Endothelial cell of umbilical vein (primary cell): ENCODE data around the gene OR52I2. TPM values are rescaled to one million over a fixed set of nuclear protein-coding genes. Genes with fewer than 3 reads are reported as not detected.

Experiments used
- BruUV-seq: library from RNA; stranded (reverse); fragments of 400-500 nt; replicated peaks from 2 replicates; lab custom pipeline; 2021; lab: Mats Ljungman, UMichigan
- CTCF ChIA-PET: fragments of 300-600, 350-600 bp; sonication (Branson Sonifier 250); formaldehyde crosslinking; loops from one replicate; lab custom pipeline; 2021; ENCODE audit warnings: antibody characterized with exemption, inconsistent platforms; lab: Charles Lee
- POLR2A ChIA-PET: fragments of 300-600, 350-600 bp; sonication (Branson Sonifier 250); formaldehyde crosslinking; loops from one replicate; lab custom pipeline; 2021; ENCODE audit warnings: antibody characterized with exemption, inconsistent platforms; lab: Charles Lee
- DNase-seq: peaks from one replicate; pipeline ENCODE4 v3.0.0-alpha.2; 2011; ENCODE audit warnings: low read depth, low spot score
- FAIRE-seq: peaks from 2 replicates; lab custom pipeline; 2011; peaks lifted over from hg19 to GRCh38; lab: Jason Lieb, UNC
- H2AFZ ChIP-seq: 2 replicates; pipeline ENCODE4 v1.6.0; 2012; ENCODE audit warnings: low read depth, low read length, control low read depth, inconsistent platforms
- H3K27ac ChIP-seq: 2 replicates; pipeline ENCODE4 v1.5.1; 2011; ENCODE audit warnings: low read depth, mild to moderate bottlenecking, control low read depth, low read length, moderate library complexity; ENCODE audit not compliant: insufficient read depth
- H3K27me3 ChIP-seq, 2 experiments: 2 replicates each; pipeline versions ENCODE4 v1.6.0 to v1.6.1; 2011; ENCODE audit warnings: low read length in 2 of 2, mixed read lengths in 1 of 2; ENCODE audit not compliant: control insufficient read depth in 2 of 2, insufficient read depth in 2 of 2
- H3K36me3 ChIP-seq, 2 experiments: 2 replicates in 1 of 2; 3 replicates in 1 of 2; pipeline ENCODE4 v1.5.1; 2011; ENCODE audit warnings: low read length in 2 of 2, mild to moderate bottlenecking in 1 of 2, moderate library complexity in 1 of 2; ENCODE audit not compliant: control insufficient read depth in 2 of 2, insufficient read depth in 2 of 2; ENCODE audit errors: extremely low read depth in 1 of 2
- H3K4me1 ChIP-seq: 3 replicates; pipeline ENCODE4 v1.5.1; 2011; ENCODE audit warnings: mild to moderate bottlenecking, low read length; ENCODE audit not compliant: control insufficient read depth, insufficient read depth; ENCODE audit errors: extremely low read depth
- H3K4me2 ChIP-seq: 2 replicates; pipeline ENCODE4 v1.6.1; 2011; ENCODE audit warnings: low read length, control low read depth, mixed read lengths; ENCODE audit not compliant: insufficient read depth
- H3K4me3 ChIP-seq, 3 experiments: fragments of 200-600 bp in 1 of 3; sonication (generic), shearing (Covaris generic) in 1 of 3; replicated peaks in 1 of 3; 2 replicates each; pipeline ENCODE4 v1.5.1; 2011 to 2016; ENCODE audit warnings: control low read depth in 3 of 3, low read length in 3 of 3, mild to moderate bottlenecking in 2 of 3, inconsistent platforms in 1 of 3, low read depth in 1 of 3, moderate library complexity in 1 of 3; ENCODE audit not compliant: insufficient read depth in 1 of 3
- H3K79me2 ChIP-seq: 2 replicates; pipeline ENCODE4 v1.6.0; 2012; ENCODE audit warnings: low read length, inconsistent platforms; ENCODE audit not compliant: control insufficient read depth, insufficient read depth
- H3K9ac ChIP-seq: replicated peaks from 2 replicates; pipeline ENCODE3; 2011; ENCODE audit warnings: low read length, control low read depth; ENCODE audit not compliant: insufficient read depth; ENCODE audit errors: extremely low read depth
- H3K9me1 ChIP-seq: replicated peaks from 3 replicates; pipeline ENCODE4 v1.6.0; 2011; ENCODE audit warnings: mild to moderate bottlenecking, low read length; ENCODE audit not compliant: control insufficient read depth, insufficient read depth; ENCODE audit errors: extremely low read depth
- H3K9me3 ChIP-seq: replicated peaks from 2 replicates; pipeline ENCODE4 v1.5.1; 2012; ENCODE audit warnings: low read length, inconsistent platforms; ENCODE audit not compliant: control insufficient read depth, insufficient read depth
- H4K20me1 ChIP-seq: replicated peaks from 2 replicates; pipeline ENCODE3; 2011; ENCODE audit warnings: mild to moderate bottlenecking, low read length; ENCODE audit not compliant: control insufficient read depth, insufficient read depth; ENCODE audit errors: extremely low read depth
- POLR2AphosphoS5 ChIP-seq: IDR thresholded peaks from 2 replicates; pipeline ENCODE4 v1.6.1; 2012; ENCODE audit warnings: low read depth, mild to moderate bottlenecking, control low read depth, low read length, moderate library complexity; ENCODE audit not compliant: insufficient read depth
- dilution Hi-C: fragments of 300-500 bp; cut with MboI; formaldehyde crosslinking; loops from one replicate; pipeline ENCODE4 v1.15.0; 2019; ENCODE audit warnings: low sequenced_read_pairs; ENCODE audit not compliant: extremely low pct_ligation_motif_present
- intact Hi-C: fragments of 100-400 bp; cut with micrococcal nuclease; formaldehyde crosslinking; loops from one replicate; pipeline ENCODE4 v1.10.0; 2022
- polyA plus RNA-seq, 4 experiments: library from polyadenylated mRNA; depleted of rRNA in 3 of 4; stranded (reverse) in 3 of 4; unstranded in 1 of 4; fragments of >200 nt; gene quantifications; 2 replicates each; pipeline versions ENCODE4 v1.2.1 to v1.2.3, GENCODE V29; 2011 to 2012; ENCODE audit warnings: missing spikeins in 1 of 4
- total RNA-seq: library from RNA; stranded (reverse); gene quantifications from 2 replicates; pipeline ENCODE4 v1.2.3, GENCODE V29; 2021
- TF ChIP-seq, protein P1 (sequence below), 2 donors: IDR thresholded peaks; 1 replicate in 1 of 2; 2 replicates in 1 of 2; pipeline ENCODE4 v1.5.1; 2011; ENCODE audit warnings: low read length in 2 of 2, mild to moderate bottlenecking in 2 of 2, moderate library complexity in 2 of 2, control low read depth in 1 of 2, inconsistent platforms in 1 of 2, low read depth in 1 of 2; ENCODE audit not compliant: insufficient read depth in 1 of 2; ENCODE audit errors: extremely low read depth in 1 of 2

The OR52I2 gene
- total and polyA plus RNA-seq, 2 donors (not counting 3 experiments of a cell fraction or from before 2014, with no cell fraction given): not detected

DNA sequence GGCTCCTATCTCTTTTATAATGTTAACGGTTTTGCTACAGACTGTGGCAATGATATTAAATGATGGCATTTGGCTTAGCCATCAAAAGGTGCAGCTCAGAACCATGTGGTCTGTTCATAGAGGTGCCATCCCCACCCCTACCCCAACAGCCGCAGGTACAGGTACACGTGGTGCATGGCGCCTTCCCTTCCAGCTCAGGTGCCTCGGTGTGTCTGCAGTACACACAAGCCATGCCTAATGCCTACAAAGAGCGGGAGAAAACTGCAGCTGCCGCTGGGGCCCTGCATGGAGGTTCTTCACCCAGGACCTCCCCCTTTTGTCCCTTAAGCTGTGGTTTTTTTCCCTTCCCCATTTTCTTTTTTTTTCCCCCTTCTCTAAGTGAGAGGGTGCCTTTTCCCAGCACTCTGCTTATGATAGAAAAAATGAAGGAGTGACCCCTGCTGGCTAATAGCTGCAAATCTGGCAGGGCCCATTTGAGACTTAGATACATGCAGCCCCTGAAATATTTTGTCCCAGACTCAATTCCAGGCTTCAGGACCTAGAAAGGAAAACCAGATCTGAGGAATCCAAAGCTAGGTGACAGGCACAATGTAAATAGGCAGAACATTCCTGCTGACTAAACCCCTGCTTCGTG lies 30.1 kb upstream of the OR52I2 start:
- Histone ChIP-seq H2AFZ (no peak overlapping the region), H3K4me2 (no peak overlapping the region), H3K9me3 (no peaks in the 10 kb centered on the region), H3K36me3 (no peaks in the 10 kb centered on the region), H3K4me3 (no peak overlapping the region), H3K9ac (no peak overlapping the region), H3K4me1 (no peaks in the 10 kb centered on the region), H3K27me3 (no peaks in the 10 kb centered on the region), H3K27ac (no peak overlapping the region), H4K20me1 (no peaks in the 10 kb centered on the region), H3K9me1 (no peaks in the 10 kb centered on the region), H3K79me2 (no peaks in the 10 kb centered on the region)
- dilution Hi-C loops (no loop called here), intact Hi-C loops (loop anchor here (1.0 kb wide), 2 partner anchors 364 to 369 kb away; no protein-coding TSS in a partner anchor)
- POLR2A ChIA-PET: no interaction called here
- BruUV-seq: no TSS peak
- CTCF ChIA-PET: interaction anchor here (0.9 to 4.9 kb wide), 10 partner anchors 8 to 369 kb away, joined by 3 to 90 read pairs (median 5); partner anchors contain the start of gene TRIM21
- FAIRE-seq: peak; percentile 52
- TF ChIP-seq, protein P1, sequence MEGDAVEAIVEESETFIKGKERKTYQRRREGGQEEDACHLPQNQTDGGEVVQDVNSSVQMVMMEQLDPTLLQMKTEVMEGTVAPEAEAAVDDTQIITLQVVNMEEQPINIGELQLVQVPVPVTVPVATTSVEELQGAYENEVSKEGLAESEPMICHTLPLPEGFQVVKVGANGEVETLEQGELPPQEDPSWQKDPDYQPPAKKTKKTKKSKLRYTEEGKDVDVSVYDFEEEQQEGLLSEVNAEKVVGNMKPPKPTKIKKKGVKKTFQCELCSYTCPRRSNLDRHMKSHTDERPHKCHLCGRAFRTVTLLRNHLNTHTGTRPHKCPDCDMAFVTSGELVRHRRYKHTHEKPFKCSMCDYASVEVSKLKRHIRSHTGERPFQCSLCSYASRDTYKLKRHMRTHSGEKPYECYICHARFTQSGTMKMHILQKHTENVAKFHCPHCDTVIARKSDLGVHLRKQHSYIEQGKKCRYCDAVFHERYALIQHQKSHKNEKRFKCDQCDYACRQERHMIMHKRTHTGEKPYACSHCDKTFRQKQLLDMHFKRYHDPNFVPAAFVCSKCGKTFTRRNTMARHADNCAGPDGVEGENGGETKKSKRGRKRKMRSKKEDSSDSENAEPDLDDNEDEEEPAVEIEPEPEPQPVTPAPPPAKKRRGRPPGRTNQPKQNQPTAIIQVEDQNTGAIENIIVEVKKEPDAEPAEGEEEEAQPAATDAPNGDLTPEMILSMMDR (IDR thresholded peaks at IDR 0.05; ENCODE audit: extremely low read depth in 1 of 2, insufficient read depth in 1 of 2, low read depth in 1 of 2, low read length in 2 of 2): peak; percentile 32 to 40
- no peak for TF ChIP-seq POLR2AphosphoS5
- DNase-seq: peak; percentile 14
